ENCODE data around the gene FARP2.
"Not testable (repeated sequence)": the region's sequence is repeated elsewhere in the genome, so short reads cannot be mapped to it uniquely, and the experiment has no call there.

The FARP2 gene

GRCh38 chr2:241378816-241379215 lies 22.7 kb downstream of the FARP2 start:
- no peak for DNase-seq
- Histone ChIP-seq H3K36me3 (peaks cover 4% of the 10 kb centered on the region; the same call in 1 of the 2 replicates), H3K4me3 (ENCODE audit: low read depth, low read length) (no peak overlapping the region), H3K27me3 (no peaks in the 10 kb centered on the region), H3K4me1 (no peaks in the 10 kb centered on the region), H3K9me3 (no peaks in the 10 kb centered on the region)
- no peak for TF ChIP-seq CTCF (IDR thresholded peaks at IDR 0.05; ENCODE audit: low read depth, low read length)

DNA sequence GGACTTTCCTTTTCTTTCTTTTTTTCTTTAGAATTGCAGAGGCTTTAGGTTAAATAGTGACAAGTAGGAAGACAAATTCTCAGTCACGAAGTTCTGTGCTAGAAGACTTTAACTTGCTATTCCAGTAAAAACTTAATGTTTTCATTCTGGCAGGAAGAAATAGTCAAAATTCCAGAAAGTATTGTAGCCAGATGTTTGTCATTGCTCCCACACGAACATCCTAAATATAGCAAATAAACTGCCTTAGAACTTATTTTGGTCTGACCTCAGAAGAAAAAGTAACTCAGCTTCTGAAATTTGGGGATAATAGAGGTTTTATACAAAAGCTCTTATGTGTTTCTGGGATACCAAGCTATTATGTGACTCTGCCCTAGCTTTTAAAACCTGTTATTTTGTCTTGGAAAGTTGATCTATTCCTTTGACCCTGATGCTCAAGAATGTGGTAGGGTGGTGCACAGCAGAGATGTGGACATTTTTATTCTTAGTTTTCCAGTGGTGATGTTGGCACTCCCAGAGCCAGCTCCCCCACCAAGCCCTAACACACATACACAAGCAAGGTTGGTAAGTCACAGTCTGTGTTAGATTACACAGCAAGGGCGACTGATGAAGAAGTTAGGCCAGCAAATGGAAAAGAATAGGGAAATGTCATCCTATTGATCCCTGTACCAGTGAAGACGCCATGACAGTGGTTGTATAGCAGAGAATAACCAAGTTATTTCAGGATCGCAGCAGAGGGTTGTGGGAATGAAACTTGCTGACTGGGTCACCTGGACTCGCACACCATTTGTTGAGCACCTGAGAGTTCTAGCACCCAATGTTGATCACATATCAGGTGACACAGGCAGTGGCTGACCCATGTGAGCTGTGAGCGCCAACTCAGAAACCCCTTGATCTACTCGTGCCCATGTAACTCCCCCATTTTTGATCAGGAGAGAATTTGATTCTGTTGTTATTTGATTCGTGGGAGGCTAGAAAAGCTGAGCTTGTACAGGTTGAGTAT lies 23.7 kb downstream of the FARP2 start:
- TF ChIP-seq CTCF (IDR thresholded peaks at IDR 0.05; ENCODE audit: low read depth, low read length): no peak
- Histone ChIP-seq H3K36me3 (peaks cover 4% of the 10 kb centered on the region; the same call in 1 of the 2 replicates), H3K27me3 (no peaks in the 10 kb centered on the region), H3K9me3 (no peaks in the 10 kb centered on the region), H3K4me3 (ENCODE audit: low read depth, low read length) (no peak overlapping the region), H3K4me1 (no peaks in the 10 kb centered on the region)
- no peak for DNase-seq

DNA sequence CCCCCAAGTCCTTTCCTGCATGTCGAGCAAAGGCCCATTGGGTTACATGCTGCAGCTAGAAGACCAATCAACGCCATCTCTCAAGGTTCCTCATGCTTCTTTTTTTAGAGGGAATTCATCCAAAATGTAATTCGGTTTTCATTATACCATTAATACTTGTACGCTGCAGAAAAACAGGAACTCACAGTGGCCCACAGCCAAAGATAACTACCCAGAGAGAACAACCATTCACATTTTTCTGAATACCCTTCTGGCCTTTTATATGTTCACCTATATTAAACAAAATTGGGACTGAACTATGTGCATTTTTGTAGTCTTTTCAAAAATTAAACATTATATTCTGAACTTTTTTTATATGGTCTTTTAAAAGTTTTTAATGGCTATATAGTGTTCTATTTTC lies 25.8 kb downstream of the FARP2 start:
- H3K36me3 ChIP-seq: no peaks in the 10 kb centered on the region; the same call in 1 of the 2 replicates
- DNase-seq: no peak
- H3K9me3 ChIP-seq: no peaks in the 10 kb centered on the region
- H3K4me1 ChIP-seq: peaks cover 4% of the 10 kb centered on the region; the same call in 1 of the 2 replicates
- no peaks in the 10 kb centered on the region for H3K27me3 ChIP-seq
- H3K4me3 ChIP-seq (ENCODE audit: low read depth, low read length): no peak overlapping the region
- TF ChIP-seq CTCF (IDR thresholded peaks at IDR 0.05; ENCODE audit: low read depth, low read length): no peak

DNA sequence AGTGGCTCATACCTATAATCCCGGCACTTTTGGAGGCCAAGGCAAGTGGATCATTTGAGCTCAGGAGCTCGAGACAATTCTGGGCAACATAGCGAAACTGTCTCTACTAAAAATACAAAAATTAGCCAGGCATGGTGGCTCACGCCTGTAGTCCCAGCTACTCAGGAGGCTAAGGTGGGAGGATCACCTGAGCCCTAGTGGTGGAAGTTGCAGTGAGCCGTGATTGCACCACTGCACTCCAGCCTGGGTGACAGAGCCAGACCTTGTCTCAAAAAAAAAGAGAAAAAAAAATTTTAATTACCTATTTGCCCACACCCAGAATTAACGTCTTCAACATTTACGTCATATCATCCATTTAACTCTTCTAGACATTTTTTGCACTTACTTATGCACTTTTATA lies 29.4 kb downstream of the FARP2 start:
- H3K4me1 ChIP-seq; H3K27me3 ChIP-seq; DNase-seq; H3K9me3 ChIP-seq; H3K4me3 ChIP-seq (ENCODE audit: low read depth, low read length); H3K36me3 ChIP-seq: not testable (repeated sequence)

GRCh38 chr2:241386519-241386918 lies 30.4 kb downstream of the FARP2 start:
- Histone ChIP-seq H3K36me3 (no peaks in the 10 kb centered on the region), H3K4me1 (peaks cover 4% of the 10 kb centered on the region; the same call in 1 of the 2 replicates), H3K4me3 (ENCODE audit: low read depth, low read length) (no peak overlapping the region), H3K9me3 (no peaks in the 10 kb centered on the region), H3K27me3 (no peaks in the 10 kb centered on the region)
- no peak for TF ChIP-seq CTCF (IDR thresholded peaks at IDR 0.05; ENCODE audit: low read depth, low read length)
- DNase-seq: no peak

DNA sequence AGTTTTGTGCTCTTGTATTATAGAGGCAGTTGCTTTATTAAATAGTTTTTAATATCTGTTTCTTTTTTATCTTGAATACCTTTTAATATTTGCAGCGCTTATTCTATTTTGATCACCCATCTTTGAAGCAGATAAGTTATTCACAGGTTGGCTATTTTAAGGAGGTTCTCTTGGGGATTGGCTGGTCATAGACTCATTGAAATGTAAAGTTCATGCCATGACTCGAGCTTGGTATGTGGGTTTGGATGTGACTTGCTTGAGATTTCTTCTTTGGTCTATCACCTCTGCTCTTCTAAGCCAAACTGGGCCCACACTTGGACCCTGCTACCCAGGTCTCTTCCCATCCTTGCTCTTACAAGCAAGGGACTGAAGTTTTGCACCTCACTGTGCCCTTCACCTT lies 33.6 kb downstream of the FARP2 start:
- DNase-seq: no peak
- H3K4me3 ChIP-seq (ENCODE audit: low read depth, low read length): no peak overlapping the region

More for the DNA sequence above, 33.6 kb downstream of the FARP2 start:
- no peaks in the 10 kb centered on the region for H3K27me3 ChIP-seq
- peaks cover 4% of the 10 kb centered on the region; the same call in 1 of the 2 replicates for H3K4me1 ChIP-seq
- no peak for TF ChIP-seq CTCF (IDR thresholded peaks at IDR 0.05; ENCODE audit: low read depth, low read length)
- H3K36me3 ChIP-seq: no peaks in the 10 kb centered on the region
- H3K9me3 ChIP-seq: no peaks in the 10 kb centered on the region
